Measurements from ENCODE around the gene F10. TPM values are rescaled to one million over a fixed set of nuclear protein-coding genes. Genes with fewer than 3 reads are reported as not detected.

F10 gene
- total RNA-seq, 2 donors from 2014 or later, result 25.5 to 31.5 TPM

DNA sequence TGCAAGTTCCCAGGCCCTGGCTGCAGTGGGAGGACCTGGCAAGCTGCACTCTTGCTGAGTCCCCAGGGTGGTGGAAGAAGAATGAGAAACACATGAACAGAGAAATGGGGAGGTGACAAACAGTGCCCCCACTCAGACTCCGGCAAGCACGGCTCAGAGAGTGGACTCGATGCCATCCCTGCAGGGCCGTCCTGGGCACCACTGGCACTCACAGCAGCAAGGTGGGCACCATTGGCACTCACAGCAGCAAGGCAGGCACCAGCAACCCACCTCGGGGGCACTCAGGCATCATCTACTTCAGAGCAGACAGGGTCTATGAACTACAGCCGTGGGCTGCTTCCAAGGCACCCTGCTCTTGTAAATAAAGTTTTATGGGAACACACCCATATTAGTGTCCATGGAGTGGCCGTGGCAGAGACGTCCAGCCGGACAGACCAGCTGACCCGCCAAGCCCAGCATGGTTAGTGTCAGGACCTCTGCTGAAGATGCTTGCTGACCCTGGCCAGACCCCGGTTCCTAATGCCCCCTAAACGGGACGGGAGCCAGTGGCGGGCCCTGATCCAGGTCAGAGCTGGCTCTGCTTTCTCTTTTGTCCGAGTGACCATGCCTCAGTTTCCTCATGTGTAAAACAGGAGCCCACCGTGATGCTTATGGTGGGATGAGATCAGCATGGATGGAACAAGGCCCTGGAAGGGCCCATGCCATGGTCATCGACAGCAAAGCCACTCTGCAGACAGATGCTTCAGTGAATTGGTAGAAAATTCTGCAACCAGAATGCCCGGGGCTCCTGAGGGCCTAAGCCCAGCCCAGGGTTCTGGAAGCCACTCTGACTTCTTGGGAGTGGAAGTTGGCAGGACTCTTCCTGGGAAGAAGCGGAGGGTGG is 2.1 kb upstream of the F10 start:
- H3K27me3 ChIP-seq (replicated peaks; ENCODE audit: insufficient read depth), result no peaks in the 10 kb centered on the region
- no peak for ATAC-seq (ENCODE audit: insufficient number of reproducible peaks, low FRiP score, low read depth)
- DNase-seq (ENCODE audit: low spot score), result no peak

DNA sequence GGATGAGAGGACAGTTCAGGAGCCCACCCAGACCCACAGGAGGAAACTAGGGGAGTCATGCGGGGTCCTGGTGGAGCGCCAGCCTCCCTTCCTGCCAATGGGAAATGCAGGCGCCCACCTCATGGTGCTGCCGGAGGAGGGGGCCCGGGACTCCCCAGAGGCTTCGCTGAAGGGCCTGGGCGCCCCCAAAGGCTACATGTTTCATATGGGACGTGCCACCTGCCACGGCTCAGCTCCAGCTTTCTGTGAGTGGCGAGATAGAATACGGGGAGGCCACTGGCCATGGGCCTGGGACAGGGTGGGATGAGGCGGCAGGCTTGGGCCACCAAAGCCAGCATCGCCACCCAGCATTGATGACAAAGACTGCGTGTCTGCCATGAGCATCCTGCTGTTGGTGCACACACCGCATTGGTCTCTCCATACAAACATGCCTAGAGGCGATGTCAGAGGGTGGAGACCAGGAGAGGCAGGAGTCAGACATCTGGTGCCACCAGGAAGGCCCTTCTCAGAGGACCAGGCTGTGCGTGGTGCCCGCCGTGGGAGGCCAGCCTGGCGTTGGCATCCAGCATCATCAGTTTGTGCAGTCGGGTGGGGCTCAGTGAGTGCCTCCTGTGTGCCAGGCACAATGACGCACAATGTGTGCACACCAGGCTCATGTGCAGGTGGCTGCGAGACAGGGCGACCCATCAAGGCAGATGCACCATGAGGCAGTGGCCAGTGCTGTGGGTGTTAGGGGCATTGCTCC is 1.2 kb upstream of the F10 start:
- Histone ChIP-seq H3K4me3 (no peak overlapping the region), H3K4me1 (ENCODE audit: control insufficient read depth in 1 of 2, low read depth in 2 of 2) (peaks cover 0 to 19% of the 10 kb centered on the region in 2 donors), H3K27ac (no peak overlapping the region), H3K9me3 (no peaks in the 10 kb centered on the region), H3K36me3 (no peaks in the 10 kb centered on the region), H3K27me3 (replicated peaks; ENCODE audit: insufficient read depth) (no peaks in the 10 kb centered on the region)
- TF ChIP-seq, protein P1, sequence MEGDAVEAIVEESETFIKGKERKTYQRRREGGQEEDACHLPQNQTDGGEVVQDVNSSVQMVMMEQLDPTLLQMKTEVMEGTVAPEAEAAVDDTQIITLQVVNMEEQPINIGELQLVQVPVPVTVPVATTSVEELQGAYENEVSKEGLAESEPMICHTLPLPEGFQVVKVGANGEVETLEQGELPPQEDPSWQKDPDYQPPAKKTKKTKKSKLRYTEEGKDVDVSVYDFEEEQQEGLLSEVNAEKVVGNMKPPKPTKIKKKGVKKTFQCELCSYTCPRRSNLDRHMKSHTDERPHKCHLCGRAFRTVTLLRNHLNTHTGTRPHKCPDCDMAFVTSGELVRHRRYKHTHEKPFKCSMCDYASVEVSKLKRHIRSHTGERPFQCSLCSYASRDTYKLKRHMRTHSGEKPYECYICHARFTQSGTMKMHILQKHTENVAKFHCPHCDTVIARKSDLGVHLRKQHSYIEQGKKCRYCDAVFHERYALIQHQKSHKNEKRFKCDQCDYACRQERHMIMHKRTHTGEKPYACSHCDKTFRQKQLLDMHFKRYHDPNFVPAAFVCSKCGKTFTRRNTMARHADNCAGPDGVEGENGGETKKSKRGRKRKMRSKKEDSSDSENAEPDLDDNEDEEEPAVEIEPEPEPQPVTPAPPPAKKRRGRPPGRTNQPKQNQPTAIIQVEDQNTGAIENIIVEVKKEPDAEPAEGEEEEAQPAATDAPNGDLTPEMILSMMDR (IDR thresholded peaks at IDR 0.05), result no peak
- DNase-seq (ENCODE audit: low spot score) (no peak), ATAC-seq (ENCODE audit: insufficient number of reproducible peaks, low FRiP score, low read depth) (no peak)

More for the DNA sequence above, 2.1 kb upstream of the F10 start:
- Histone ChIP-seq H3K4me1 (ENCODE audit: control insufficient read depth in 1 of 2, low read depth in 2 of 2) (peaks cover 0 to 19% of the 10 kb centered on the region in 2 donors), H3K36me3 (no peaks in the 10 kb centered on the region), H3K9me3 (no peaks in the 10 kb centered on the region), H3K4me3 (no peak overlapping the region), H3K27ac (no peak overlapping the region)
- TF ChIP-seq, protein P1 (IDR thresholded peaks at IDR 0.05), result no peak

DNA sequence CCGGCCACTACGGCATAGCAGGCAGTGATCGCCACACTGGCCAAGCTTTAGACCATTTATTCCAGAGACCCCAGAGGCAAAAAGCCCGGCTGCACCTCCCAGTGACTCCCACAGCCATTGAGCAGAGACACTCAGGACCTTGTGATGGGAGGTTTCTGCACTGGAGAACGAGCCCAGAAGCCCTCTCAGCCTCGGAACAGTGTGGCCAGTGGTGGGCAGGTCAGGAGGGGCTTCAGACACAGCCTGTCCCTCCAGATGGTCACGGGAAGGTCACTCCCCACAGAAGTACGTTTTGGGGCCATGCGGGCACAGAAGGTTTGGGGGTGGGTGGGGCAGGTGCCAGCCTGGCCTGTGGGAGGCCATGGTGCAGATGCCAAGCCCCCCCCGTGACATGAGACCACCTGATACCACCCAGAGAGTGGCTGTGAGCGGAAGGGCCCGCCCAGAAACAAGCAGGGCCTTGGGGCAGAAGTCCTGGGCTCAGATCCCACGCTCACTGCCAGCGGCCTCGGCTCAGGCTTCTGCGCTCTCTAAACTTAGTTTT is 599 bp upstream of the F10 start:
- H3K27ac ChIP-seq, result peak overlapping the region in 1 of 2 donors; percentile 56
- no peaks in the 10 kb centered on the region for H3K36me3 ChIP-seq
- H3K4me1 ChIP-seq (ENCODE audit: control insufficient read depth in 1 of 2, low read depth in 2 of 2), result peaks cover 0 to 19% of the 10 kb centered on the region in 2 donors
- DNase-seq (ENCODE audit: low spot score) (no peak), ATAC-seq (ENCODE audit: insufficient number of reproducible peaks, low FRiP score, low read depth) (no peak)
- TF ChIP-seq, protein P1 (IDR thresholded peaks at IDR 0.05), result no peak
- H3K4me3 ChIP-seq, result no peak overlapping the region
- no peaks in the 10 kb centered on the region for H3K27me3 ChIP-seq (replicated peaks; ENCODE audit: insufficient read depth)
- H3K9me3 ChIP-seq, result no peaks in the 10 kb centered on the region

DNA sequence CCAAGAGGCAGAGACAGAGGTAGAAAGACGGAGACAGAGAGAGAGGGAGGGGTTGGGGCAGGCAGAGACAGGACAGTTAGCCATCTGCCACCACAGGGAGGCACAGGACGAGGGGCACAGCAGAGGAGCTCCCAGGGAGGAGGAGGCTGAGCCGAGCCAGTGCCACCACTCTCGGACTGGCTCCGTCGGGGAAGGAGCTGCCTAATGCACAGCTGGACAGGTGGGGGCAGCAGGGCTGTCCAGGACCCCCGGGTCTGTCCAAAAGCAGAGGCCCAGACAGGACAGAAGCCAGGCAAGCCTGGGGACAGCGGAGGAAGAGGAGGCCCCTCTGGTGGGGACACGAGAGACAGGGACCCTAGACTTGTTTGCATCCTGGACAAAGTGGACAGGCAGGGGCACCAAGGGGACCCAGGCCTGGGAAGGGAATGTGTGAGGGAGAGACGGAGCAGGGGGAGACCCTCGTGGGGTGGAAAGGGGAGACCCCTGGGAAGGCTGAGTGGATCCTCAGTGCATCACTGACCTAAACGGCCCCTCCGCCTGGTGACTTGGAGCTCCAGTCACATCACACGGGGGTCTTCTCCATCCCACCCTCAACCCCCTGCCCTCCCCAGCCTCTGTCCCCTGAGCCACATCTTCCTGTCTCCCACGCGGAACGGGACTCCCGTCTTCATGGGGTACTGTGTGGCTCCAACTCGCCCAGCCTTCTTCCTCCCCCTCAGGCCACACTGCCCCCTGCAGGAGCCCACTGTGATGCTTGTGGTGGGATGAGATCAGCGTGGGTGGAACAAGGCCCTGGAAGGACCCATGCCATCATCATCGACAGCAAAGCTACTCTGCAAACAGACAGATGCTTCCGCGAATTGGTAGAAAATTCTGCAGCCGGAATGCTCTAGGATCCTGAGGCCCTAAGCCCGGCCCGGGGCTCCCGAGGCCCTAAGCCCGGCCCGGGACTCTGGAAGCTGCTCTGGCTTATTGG is 915 bp downstream of the F10 start:
- no peak overlapping the region for H3K27ac ChIP-seq
- DNase-seq (ENCODE audit: low spot score), result no peak
- no peak overlapping the region for H3K4me3 ChIP-seq
- H3K27me3 ChIP-seq (replicated peaks; ENCODE audit: insufficient read depth), result no peaks in the 10 kb centered on the region
- no peaks in the 10 kb centered on the region for H3K36me3 ChIP-seq
- TF ChIP-seq, protein P1 (IDR thresholded peaks at IDR 0.05), result no peak
- H3K9me3 ChIP-seq, result no peaks in the 10 kb centered on the region
- H3K4me1 ChIP-seq (ENCODE audit: control insufficient read depth in 1 of 2, low read depth in 2 of 2), result peaks cover 0 to 19% of the 10 kb centered on the region in 2 donors
- no peak for ATAC-seq (ENCODE audit: insufficient number of reproducible peaks, low FRiP score, low read depth)

All from thoracic aorta (tissue), 2 donors.